ENCODE measurements around the gene CST9.

The CST9 gene

GRCh38 chr20:23602241-23602640 is 3.5 kb downstream of the CST9 start:
- TF ChIP-seq CTCF (IDR thresholded peaks at IDR 0.05; ENCODE audit: control insufficient read depth, extremely low read depth, insufficient read depth), result no peak
- no peak overlapping the region for H3K4me3 ChIP-seq (ENCODE audit: low read depth, low read length)
- DNase-seq (ENCODE audit: low read depth), result no peak

- no peak overlapping the region for H3K4me3 ChIP-seq (ENCODE audit: low read depth, low read length)
- no peak for DNase-seq (ENCODE audit: low read depth)
- no peak for TF ChIP-seq CTCF (IDR thresholded peaks at IDR 0.05; ENCODE audit: control insufficient read depth, extremely low read depth, insufficient read depth)
Observed at GRCh38 chr20:23601715-23602114, 4.0 kb downstream of the CST9 start.

GRCh38 chr20:23598481-23598880 is 7.2 kb downstream of the CST9 start:
- H3K4me3 ChIP-seq (ENCODE audit: low read depth, low read length), result no peak overlapping the region
- no peak for DNase-seq (ENCODE audit: low read depth)
- no peak for TF ChIP-seq CTCF (IDR thresholded peaks at IDR 0.05; ENCODE audit: control insufficient read depth, extremely low read depth, insufficient read depth)

- TF ChIP-seq CTCF (IDR thresholded peaks at IDR 0.05; ENCODE audit: control insufficient read depth, extremely low read depth, insufficient read depth), result no peak
- H3K4me3 ChIP-seq (ENCODE audit: low read depth, low read length), result no peak overlapping the region
- DNase-seq (ENCODE audit: low read depth), result no peak
Observed at GRCh38 chr20:23596579-23597250, 9.0 kb downstream of the CST9 start.

GRCh38 chr20:23595941-23596340 is 9.8 kb downstream of the CST9 start:
- no peak for TF ChIP-seq CTCF (IDR thresholded peaks at IDR 0.05; ENCODE audit: control insufficient read depth, extremely low read depth, insufficient read depth)

GRCh38 chr20:23588434-23589403 is 17.0 kb downstream of the CST9 start:
- no peak for DNase-seq (ENCODE audit: low read depth)
- H3K4me3 ChIP-seq (ENCODE audit: low read depth, low read length), result no peak overlapping the region
- no peak for TF ChIP-seq CTCF (IDR thresholded peaks at IDR 0.05; ENCODE audit: control insufficient read depth, extremely low read depth, insufficient read depth)

More at GRCh38 chr20:23595941-23596340, 9.8 kb downstream of the CST9 start:
- H3K4me3 ChIP-seq (ENCODE audit: low read depth, low read length), result no peak overlapping the region
- DNase-seq (ENCODE audit: low read depth), result no peak
